Glomerular visceral epithelial cell (primary cell): ENCODE measurements around the gene C2orf81.
"Not testable (repeated sequence)": the region's sequence is repeated elsewhere in the genome, so short reads cannot be mapped to it uniquely, and the experiment has no call there.

Experiments
- DNase-seq: peaks from one replicate; pipeline ENCODE4 v3.0.0-alpha.2; 2016; ENCODE audit errors: extremely low spot score

The C2orf81 gene

GRCh38 chr2:74421221-74421870, at the start of gene C2orf81, which contains the start of gene WDR54:
C2orf81 (minus strand) TSS chr2:74421619; CDS start chr2:74421560, 59 bp downstream.
WDR54 (plus strand) TSS chr2:74421730; CDS start chr2:74422154, 424 bp downstream.
- DNase-seq: peak; percentile 89

DNA sequence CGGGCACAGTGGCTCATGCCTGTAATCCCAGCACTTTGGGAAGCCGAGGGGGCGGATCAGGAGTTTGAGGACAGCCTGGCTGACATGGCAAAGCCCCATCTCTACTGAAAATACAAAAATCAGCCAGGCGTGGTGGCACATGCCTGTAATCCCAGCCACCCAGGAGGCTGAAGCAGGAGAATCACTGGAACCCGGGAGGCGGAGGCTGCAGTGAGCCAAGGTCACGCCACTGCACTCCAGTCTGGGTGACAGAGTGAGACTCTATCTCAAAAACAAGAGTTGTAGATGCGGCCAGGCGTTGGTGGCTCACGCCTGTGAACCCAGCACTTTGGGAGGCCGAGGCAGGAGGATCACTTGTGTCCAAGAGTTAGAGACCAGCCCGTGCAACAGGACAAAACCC, 49.3 kb upstream of the C2orf81 start:
- DNase-seq: not testable (repeated sequence)

DNA sequence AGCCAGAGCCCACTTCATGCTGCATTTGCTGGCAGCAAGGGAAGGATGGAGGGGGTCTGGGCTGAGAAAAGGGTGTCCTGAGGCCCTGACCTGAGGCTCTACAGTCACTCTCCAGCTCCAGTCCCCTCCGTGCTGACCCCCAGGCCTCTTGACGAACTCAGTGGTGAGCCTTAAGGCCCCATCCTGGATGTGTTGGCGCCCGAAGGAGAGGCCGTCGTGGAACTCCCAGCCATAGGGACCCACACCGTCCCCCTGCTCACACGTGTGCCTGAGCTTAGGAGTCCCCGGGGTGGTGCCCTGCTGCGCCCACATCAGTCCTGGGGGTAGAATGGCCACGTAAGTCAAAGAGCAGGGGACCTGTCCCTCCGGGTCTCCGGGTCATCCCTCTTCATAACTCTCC, 43.0 kb upstream of the C2orf81 start:
- DNase-seq: no peak

DNA sequence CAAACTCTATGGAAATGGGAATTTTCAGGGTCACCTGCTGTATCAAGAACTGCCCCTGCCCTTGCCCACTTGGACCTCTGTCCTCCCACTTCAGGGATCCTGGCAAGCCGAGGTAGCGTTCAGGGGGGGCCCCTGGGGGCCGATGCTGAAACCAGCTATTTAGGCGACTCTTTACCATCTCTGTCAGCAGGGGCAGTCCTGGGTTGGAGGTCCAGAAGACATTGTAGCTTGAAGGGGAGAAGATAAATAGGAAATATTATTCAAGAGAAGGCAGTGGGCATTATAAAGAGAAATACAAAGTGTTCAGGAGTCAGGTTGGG, 41.3 kb upstream of the C2orf81 start:
- no peak for DNase-seq

DNA sequence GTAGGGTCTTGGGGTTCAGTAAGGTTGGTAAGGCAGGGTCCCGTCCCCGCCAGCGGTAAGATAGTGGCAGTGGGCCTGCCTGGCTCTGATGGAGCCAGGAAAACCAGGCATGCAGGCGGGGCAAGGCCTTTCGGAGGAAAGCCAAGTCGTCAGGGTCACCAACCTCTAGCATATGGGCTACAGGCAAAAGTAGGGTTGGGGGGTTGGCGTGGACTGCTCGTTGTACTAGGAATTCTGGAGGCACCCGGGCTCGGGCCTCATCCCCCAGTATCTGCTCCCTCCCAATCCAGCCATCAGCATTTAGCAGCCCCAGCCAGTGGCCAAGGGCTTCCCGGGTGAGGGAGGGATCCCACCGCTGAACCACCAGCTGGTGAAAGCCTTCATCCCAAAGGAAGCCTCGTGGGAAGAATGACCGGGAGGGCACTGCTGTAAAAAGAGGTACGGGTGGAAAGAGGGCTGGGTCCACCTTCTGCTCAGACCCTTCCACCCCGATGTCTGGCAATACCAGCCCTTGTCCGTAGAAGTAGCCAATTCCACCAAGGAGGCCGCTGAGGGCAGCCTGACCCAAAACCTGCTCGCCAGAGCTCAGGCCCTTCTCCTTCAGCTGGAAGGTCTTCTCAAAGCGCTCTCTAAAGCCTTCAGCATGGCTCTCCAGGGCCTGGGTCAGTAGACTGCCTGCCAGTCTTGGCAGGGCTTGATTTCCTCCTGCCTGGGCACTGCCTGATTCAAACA, 40.8 kb upstream of the C2orf81 start:
- DNase-seq: no peak

- no peak for DNase-seq
Observed at GRCh38 chr2:74461187-74462053, 40.0 kb upstream of the C2orf81 start.

DNA sequence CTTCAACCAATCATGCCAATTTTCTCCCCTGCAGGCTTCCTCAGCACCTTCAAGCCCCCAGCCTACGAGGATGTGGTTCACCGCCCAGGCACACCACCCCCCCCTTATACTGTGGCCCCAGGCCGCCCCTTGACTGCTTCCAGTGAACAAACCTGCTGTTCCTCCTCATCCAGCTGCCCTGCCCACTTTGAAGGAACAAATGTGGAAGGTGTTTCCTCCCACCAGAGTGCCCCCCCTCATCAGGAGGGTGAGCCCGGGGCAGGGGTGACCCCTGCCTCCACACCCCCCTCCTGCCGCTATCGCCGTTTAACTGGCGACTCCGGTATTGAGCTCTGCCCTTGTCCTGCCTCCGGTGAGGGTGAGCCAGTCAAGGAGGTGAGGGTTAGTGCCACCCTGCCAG, 38.8 kb upstream of the C2orf81 start:
- not testable (repeated sequence) for DNase-seq

- DNase-seq: not testable (repeated sequence)
Observed at GRCh38 chr2:74459503-74460118, 38.2 kb upstream of the C2orf81 start.

DNA sequence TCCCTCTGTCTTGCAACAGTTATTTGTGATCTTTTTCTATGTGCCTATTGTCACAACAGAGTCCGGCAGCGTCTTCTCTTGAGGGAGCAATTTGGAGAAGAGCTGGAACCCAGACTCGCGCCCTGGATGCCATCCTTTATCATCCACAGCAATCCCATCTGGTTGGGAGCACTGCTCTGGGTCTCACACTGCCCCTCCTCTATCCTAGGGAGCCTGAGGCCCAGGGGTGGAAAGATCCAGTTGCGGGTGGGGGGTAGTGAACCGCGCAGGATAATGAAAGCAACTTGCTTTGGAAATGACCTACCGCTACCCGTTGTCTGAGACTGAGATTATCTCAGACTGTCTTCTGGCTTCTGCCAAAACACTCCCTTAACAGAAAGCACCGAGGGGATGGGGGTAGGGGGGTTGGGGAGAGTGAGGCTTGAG, 37.5 kb upstream of the C2orf81 start:
- no peak for DNase-seq

DNA sequence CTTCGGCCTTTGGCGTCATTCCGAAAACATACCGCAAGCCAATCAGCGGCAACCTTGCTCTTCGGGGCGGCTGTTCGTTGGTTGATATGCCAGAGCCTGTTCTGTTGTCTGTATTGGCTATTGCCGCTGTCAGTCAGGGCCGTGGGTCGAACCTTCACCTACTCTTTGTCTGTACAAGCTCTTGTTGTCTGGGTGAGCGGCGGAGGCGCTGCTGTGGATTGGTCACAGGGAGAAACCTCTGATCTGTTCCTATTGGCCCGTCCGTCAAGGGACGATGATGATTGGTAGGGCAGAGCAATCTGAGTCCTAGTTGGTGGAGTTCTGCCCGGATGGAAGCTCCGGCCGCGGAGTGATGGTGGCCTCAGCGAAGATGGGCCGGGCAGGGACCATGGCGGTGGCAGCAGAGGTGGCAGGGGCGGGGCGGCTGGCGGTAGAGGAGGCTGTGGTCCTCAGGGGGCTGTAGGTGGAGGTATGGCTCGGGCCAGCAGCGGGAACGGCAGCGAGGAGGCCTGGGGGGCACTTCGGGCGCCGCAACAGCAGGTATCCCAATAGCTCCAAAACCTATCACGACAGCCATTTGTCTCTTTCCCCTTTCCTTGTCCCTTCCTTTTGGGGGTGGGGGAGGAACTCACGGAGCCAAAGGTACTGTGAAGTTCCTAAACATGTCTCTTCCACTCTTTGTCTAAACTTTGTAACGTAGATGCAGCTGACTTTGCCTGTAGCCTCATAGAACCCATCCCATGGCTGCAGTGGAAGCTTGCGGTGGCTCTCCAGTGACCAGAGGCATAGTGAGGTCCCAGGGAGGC, 36.9 kb upstream of the C2orf81 start, which contains the start of gene WBP1:
WBP1 (plus strand) TSS at position 307 of the 806 bp plus-strand sequence; CDS start at position 472, 165 bp downstream.
- DNase-seq: peak; percentile 100

DNA sequence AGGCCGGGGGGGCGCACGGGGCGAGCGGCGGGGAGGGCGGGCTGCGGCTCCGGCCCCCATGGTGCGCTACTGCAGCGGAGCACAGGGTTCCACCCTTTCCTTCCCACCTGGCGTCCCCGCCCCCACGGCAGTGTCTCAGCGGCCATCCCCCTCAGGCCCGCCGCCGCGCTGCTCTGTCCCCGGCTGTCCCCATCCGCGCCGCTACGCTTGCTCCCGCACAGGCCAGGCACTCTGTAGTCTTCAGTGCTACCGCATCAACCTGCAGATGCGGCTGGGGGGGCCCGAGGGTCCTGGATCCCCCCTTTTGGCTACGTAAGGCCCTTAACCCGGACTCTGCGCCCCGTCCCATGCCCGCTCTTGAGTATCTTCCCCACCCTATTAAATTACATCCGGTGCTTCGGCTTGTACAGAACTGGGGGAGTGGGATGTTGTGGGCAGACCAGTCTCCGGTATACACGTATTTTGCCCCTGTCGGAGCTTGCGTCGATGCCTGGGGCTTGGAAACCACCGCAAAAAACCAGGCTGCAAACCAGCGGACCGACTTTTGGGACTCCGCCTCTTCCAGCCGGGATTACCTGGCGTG, 36.2 kb upstream of the C2orf81 start:
- DNase-seq: peak; percentile 63

- DNase-seq: no peak
Observed at GRCh38 chr2:74457129-74457548, 35.7 kb upstream of the C2orf81 start.

DNA sequence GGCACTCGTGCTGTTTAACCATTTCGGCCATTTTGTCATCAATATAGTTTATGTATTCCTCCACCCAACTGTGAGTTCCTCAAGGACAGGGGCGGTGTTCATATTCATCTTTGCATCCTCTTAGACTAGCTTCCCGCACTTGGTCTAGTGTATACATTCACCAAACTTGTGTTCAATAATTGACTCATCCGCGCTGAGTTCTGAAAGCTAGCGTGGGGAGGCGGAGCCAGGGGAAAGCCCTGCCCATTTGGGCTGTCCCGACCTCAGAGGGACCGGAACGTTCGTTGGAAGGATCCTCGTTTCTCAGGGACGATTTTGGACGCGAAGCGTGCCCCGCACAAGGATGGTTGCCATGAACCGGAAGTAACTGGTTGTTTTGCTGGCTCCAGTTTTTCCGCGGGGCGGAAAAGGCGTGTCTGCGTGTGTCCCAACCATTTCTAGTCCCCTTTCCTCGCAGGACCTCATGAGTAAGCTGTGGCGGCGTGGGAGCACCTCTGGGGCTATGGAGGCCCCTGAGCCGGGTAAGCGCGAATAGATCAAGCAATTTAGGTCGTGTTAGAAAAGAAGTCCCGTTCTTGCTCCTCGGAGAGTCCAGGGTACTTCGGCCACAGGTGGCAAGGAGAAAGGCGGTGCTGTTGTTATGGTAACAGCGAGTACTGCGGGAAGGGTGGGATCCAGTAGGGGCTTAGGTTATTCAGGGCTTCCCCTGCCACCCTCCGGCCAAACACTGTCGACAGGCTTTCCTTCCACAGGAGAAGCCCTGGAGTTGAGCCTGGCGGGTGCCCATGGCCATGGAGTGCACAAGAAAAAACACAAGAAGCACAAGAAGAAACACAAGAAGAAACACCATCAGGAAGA, 33.5 kb upstream of the C2orf81 start, which contains the start of gene INO80B:
INO80B (plus strand) TSS at position 434 of the 858 bp plus-strand sequence; CDS start at position 464, 30 bp downstream.
- DNase-seq: peak; percentile 96

- DNase-seq: no peak
Observed at GRCh38 chr2:74450570-74451190, 29.3 kb upstream of the C2orf81 start.

DNA sequence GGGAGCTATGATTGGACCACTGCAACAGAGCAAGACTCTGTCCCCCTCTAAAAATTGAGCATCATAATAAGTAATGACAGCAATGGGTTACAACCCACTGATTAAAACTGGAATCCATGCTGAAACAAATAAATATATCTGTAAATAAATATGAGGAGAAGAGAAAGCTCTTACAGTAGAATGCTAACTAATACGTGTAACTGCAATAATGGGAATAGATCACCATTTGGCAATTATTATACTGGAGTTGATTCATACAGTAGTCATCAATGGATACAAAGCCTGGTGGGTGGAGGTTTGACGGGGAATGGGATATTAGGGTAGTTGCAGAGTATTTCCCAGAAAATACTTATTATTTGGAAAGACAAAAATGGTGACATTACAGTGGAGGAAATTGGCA, 27.4 kb upstream of the C2orf81 start:
- DNase-seq: no peak

GRCh38 chr2:74447230-74447999, 26.0 kb upstream of the C2orf81 start:
- DNase-seq: no peak

DNA sequence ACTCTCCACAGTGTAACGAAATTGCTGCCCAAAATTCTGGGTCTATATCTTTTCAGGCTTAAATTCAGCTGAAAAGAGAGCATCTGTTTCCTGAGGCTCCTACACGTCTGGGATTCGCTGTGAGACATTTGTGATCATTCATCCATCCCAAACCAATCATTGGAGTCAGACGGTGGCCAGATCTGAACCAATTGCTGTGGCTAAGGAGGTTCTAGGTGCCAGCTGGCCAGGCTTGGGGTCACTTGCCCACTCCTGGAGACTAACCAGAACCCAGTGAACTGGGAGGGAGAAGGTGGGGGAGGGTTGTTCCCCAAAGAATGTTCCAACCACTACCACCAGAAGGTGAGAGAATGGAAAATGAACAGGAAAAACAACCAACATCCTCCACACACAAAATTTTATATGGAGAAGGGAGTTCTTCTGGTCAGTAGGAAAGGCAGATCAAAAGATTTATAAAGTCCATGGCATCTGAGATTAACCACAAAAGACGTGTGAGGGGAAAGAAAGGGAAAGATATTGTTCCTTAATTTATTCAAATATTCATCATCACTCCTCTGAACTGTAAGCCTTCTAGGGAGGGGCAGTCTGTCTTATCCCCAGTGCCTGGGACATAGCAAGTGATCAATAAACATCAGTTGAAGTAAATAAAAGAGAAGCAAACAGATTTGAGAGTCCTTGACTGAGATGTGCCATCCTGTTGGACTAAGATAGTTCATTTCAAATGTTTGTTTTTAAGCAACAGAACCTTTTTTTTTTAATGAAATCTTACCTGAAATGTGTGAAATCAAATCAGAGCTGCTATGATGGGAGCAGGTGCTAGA, 23.3 kb upstream of the C2orf81 start:
- no peak for DNase-seq
